ENCODE measurements around the gene KIAA1755. TPM values are rescaled to one million over a fixed set of nuclear protein-coding genes. Genes with fewer than 3 reads are reported as not detected.

The KIAA1755 gene
- total and polyA plus RNA-seq, 11 donors: 2.1 to 6.7 (median 3.5) TPM

GRCh38 chr20:38175304-38176180 lies 85.0 kb downstream of the KIAA1755 start:
- TF ChIP-seq CTCF (IDR thresholded peaks at IDR 0.05): no peak
- no peak for TF ChIP-seq POLR2A (IDR thresholded peaks at IDR 0.05)
- Histone ChIP-seq H3K4me1 (peaks cover 0 to 23% (median 0%) of the 10 kb centered on the region in 12 donors), H3K4me3 (no peak overlapping the region), H3K27ac (no peak overlapping the region), H3K9me3 (no peaks in the 10 kb centered on the region), H3K36me3 (no peaks in the 10 kb centered on the region), H3K27me3 (no peaks in the 10 kb centered on the region)
- WGBS, 4 donors: 75 to 82% (median 79%) methylated on average over 16 of the region's 16 CpGs
- intact Hi-C loops (cut with DNase I): no loop called here
- DNase-seq (no peak), ATAC-seq (no peak)

GRCh38 chr20:38173237-38174156 lies 87.0 kb downstream of the KIAA1755 start:
- Histone ChIP-seq H3K4me3 (no peak overlapping the region), H3K36me3 (no peaks in the 10 kb centered on the region), H3K27me3 (no peaks in the 10 kb centered on the region), H3K27ac (no peak overlapping the region), H3K9me3 (no peaks in the 10 kb centered on the region), H3K4me1 (peaks cover 0 to 41% (median 8%) of the 10 kb centered on the region in 12 donors)
- intact Hi-C loops (cut with DNase I): loop anchor here in 2 of 10 donors (5.0 kb wide), 1 partner anchor 49 kb away; no protein-coding TSS in a partner anchor
- TF ChIP-seq CTCF (IDR thresholded peaks at IDR 0.05) (peak in 2 of 12 donors; percentile 14 to 18), POLR2A (IDR thresholded peaks at IDR 0.05) (no peak)
- peak in 3 of 4 donors; percentile 48 to 75 (median 68) for ATAC-seq
- peak in 2 of 5 donors; percentile 62 to 79 for DNase-seq
- WGBS, 4 donors: 62 to 73% (median 68%) methylated on average over 14 of the region's 14 CpGs

GRCh38 chr20:38172408-38172807 lies 88.1 kb downstream of the KIAA1755 start:
- intact Hi-C loops (cut with DNase I): loop anchor here in 2 of 10 donors (5.0 kb wide), 1 partner anchor 50 kb away; no protein-coding TSS in a partner anchor
- Histone ChIP-seq H3K36me3 (no peaks in the 10 kb centered on the region), H3K4me3 (no peak overlapping the region), H3K27ac (no peak overlapping the region), H3K9me3 (no peaks in the 10 kb centered on the region), H3K27me3 (no peaks in the 10 kb centered on the region), H3K4me1 (peaks cover 0 to 52% (median 16%) of the 10 kb centered on the region in 12 donors)
- no peak for DNase-seq
- TF ChIP-seq POLR2A (IDR thresholded peaks at IDR 0.05) (no peak), CTCF (IDR thresholded peaks at IDR 0.05) (peak in 3 of 12 donors; percentile 8 to 20 (median 19))
- ATAC-seq: no peak
- 75 to 80% (median 77%) methylated on average over 4 of the region's 4 CpGs for WGBS, 4 donors

Data from heart left ventricle (tissue), 16 donors.